Neural progenitor cell (in vitro differentiated cells): ENCODE results near the gene AKAP14.

ENCODE experiments used
- CTCF ChIP-seq: fragments of 200-600 bp; sonication (generic); IDR thresholded peaks from 2 replicates; pipeline ENCODE4 v1.5.1; 2017; ENCODE audit warnings: antibody characterized with exemption, mild to moderate bottlenecking
- EZH2 ChIP-seq: fragments of 200-600 bp; sonication (generic); IDR thresholded peaks from 2 replicates; pipeline ENCODE4 v1.6.1; 2017; ENCODE audit warnings: antibody characterized with exemption, mild to moderate bottlenecking, moderate library complexity
- EZH2phosphoT487 ChIP-seq: fragments of 200-600 bp; sonication (generic); IDR thresholded peaks from 2 replicates; pipeline ENCODE4 v1.6.1; 2017; ENCODE audit warnings: antibody characterized with exemption

GRCh38 chrX:119895843-119896326 is at the start of gene AKAP14:
- TF ChIP-seq CTCF: no peak
- TF ChIP-seq EZH2phosphoT487: no peak
- no peak for TF ChIP-seq EZH2
